ENCODE data around the gene KIF3B.
"Not testable (repeated sequence)": the region's sequence is repeated elsewhere in the genome, so short reads cannot be mapped to it uniquely, and the experiment has no call there.

The KIF3B gene

GRCh38 chr20:32285621-32286371, 8.3 kb downstream of the KIF3B start:
- Histone ChIP-seq H3K4me3 (ENCODE audit: low read depth in 1 of 2, low read length in 2 of 2) (no peak overlapping the region), H3K27me3 (ENCODE audit: control insufficient read depth in 1 of 2, insufficient read depth in 2 of 2, low read length in 2 of 2) (no peaks in the 10 kb centered on the region), H3K36me3 (ENCODE audit: insufficient read depth, low read length) (no peaks in the 10 kb centered on the region), H3K9ac (ENCODE audit: low read length) (no peak overlapping the region), H3K9me3 (ENCODE audit: low read length) (no peaks in the 10 kb centered on the region), H3K27ac (ENCODE audit: low read depth, low read length) (peak overlapping the region; percentile 2), H3K4me1 (ENCODE audit: insufficient read depth, low read length) (peaks cover 10% of the 10 kb centered on the region)

GRCh38 chr20:32287231-32287638, 9.8 kb downstream of the KIF3B start:
- Histone ChIP-seq H3K9me3 (ENCODE audit: low read length) (no peaks in the 10 kb centered on the region), H3K36me3 (ENCODE audit: insufficient read depth, low read length) (no peaks in the 10 kb centered on the region), H3K4me1 (ENCODE audit: insufficient read depth, low read length) (peaks cover 10% of the 10 kb centered on the region), H3K4me3 (ENCODE audit: low read depth in 1 of 2, low read length in 2 of 2) (no peak overlapping the region), H3K27ac (ENCODE audit: low read depth, low read length) (no peak overlapping the region), H3K9ac (ENCODE audit: low read length) (no peak overlapping the region), H3K27me3 (ENCODE audit: control insufficient read depth in 1 of 2, insufficient read depth in 2 of 2, low read length in 2 of 2) (no peaks in the 10 kb centered on the region)

- H3K36me3 ChIP-seq (ENCODE audit: insufficient read depth, low read length): no peaks in the 10 kb centered on the region
- H3K9ac ChIP-seq (ENCODE audit: low read length): no peak overlapping the region
- H3K9me3 ChIP-seq (ENCODE audit: low read length): no peaks in the 10 kb centered on the region
- no peak overlapping the region for H3K4me3 ChIP-seq (ENCODE audit: low read depth in 1 of 2, low read length in 2 of 2)
- H3K27me3 ChIP-seq (ENCODE audit: control insufficient read depth in 1 of 2, insufficient read depth in 2 of 2, low read length in 2 of 2): no peaks in the 10 kb centered on the region
- H3K27ac ChIP-seq (ENCODE audit: low read depth, low read length): no peak overlapping the region
- peaks cover 10% of the 10 kb centered on the region for H3K4me1 ChIP-seq (ENCODE audit: insufficient read depth, low read length)
These were observed 10.9 kb downstream of the KIF3B start for GRCh38 chr20:32288225-32288849.

GRCh38 chr20:32289299-32289660, 11.8 kb downstream of the KIF3B start:
- H3K27me3 ChIP-seq (ENCODE audit: control insufficient read depth in 1 of 2, insufficient read depth in 2 of 2, low read length in 2 of 2); H3K4me3 ChIP-seq (ENCODE audit: low read depth in 1 of 2, low read length in 2 of 2); H3K9ac ChIP-seq (ENCODE audit: low read length); H3K36me3 ChIP-seq (ENCODE audit: insufficient read depth, low read length); H3K27ac ChIP-seq (ENCODE audit: low read depth, low read length); H3K9me3 ChIP-seq (ENCODE audit: low read length): not testable (repeated sequence)
- peaks cover 10% of the 10 kb centered on the region for H3K4me1 ChIP-seq (ENCODE audit: insufficient read depth, low read length)

GRCh38 chr20:32289661-32290431, 12.4 kb downstream of the KIF3B start:
- H3K9ac ChIP-seq (ENCODE audit: low read length): no peak overlapping the region
- H3K4me3 ChIP-seq (ENCODE audit: low read depth in 1 of 2, low read length in 2 of 2): no peak overlapping the region

GRCh38 chr20:32291166-32291565, 13.7 kb downstream of the KIF3B start:
- Histone ChIP-seq H3K9me3 (ENCODE audit: low read length) (no peaks in the 10 kb centered on the region), H3K9ac (ENCODE audit: low read length) (no peak overlapping the region), H3K27me3 (ENCODE audit: control insufficient read depth in 1 of 2, insufficient read depth in 2 of 2, low read length in 2 of 2) (no peaks in the 10 kb centered on the region), H3K4me1 (ENCODE audit: insufficient read depth, low read length) (peaks cover under 1% of the 10 kb centered on the region), H3K27ac (ENCODE audit: low read depth, low read length) (no peak overlapping the region), H3K36me3 (ENCODE audit: insufficient read depth, low read length) (no peaks in the 10 kb centered on the region), H3K4me3 (ENCODE audit: low read depth in 1 of 2, low read length in 2 of 2) (no peak overlapping the region)

More at GRCh38 chr20:32289661-32290431, 12.4 kb downstream of the KIF3B start:
- Histone ChIP-seq H3K36me3 (ENCODE audit: insufficient read depth, low read length) (no peaks in the 10 kb centered on the region), H3K4me1 (ENCODE audit: insufficient read depth, low read length) (peaks cover 10% of the 10 kb centered on the region), H3K27me3 (ENCODE audit: control insufficient read depth in 1 of 2, insufficient read depth in 2 of 2, low read length in 2 of 2) (no peaks in the 10 kb centered on the region), H3K27ac (ENCODE audit: low read depth, low read length) (no peak overlapping the region), H3K9me3 (ENCODE audit: low read length) (no peaks in the 10 kb centered on the region)

GRCh38 chr20:32292548-32292947, 15.1 kb downstream of the KIF3B start:
- Histone ChIP-seq H3K9ac (ENCODE audit: low read length) (no peak overlapping the region), H3K27ac (ENCODE audit: low read depth, low read length) (no peak overlapping the region), H3K27me3 (ENCODE audit: control insufficient read depth in 1 of 2, insufficient read depth in 2 of 2, low read length in 2 of 2) (no peaks in the 10 kb centered on the region), H3K4me1 (ENCODE audit: insufficient read depth, low read length) (no peaks in the 10 kb centered on the region), H3K36me3 (ENCODE audit: insufficient read depth, low read length) (no peaks in the 10 kb centered on the region), H3K4me3 (ENCODE audit: low read depth in 1 of 2, low read length in 2 of 2) (no peak overlapping the region), H3K9me3 (ENCODE audit: low read length) (no peaks in the 10 kb centered on the region)

GRCh38 chr20:32294071-32294470, 16.6 kb downstream of the KIF3B start:
- no peak overlapping the region for H3K4me3 ChIP-seq (ENCODE audit: low read depth in 1 of 2, low read length in 2 of 2)
- no peaks in the 10 kb centered on the region for H3K9me3 ChIP-seq (ENCODE audit: low read length)
- H3K27ac ChIP-seq (ENCODE audit: low read depth, low read length): no peak overlapping the region
- no peaks in the 10 kb centered on the region for H3K36me3 ChIP-seq (ENCODE audit: insufficient read depth, low read length)
- no peak overlapping the region for H3K9ac ChIP-seq (ENCODE audit: low read length)
- H3K4me1 ChIP-seq (ENCODE audit: insufficient read depth, low read length): no peaks in the 10 kb centered on the region
- H3K27me3 ChIP-seq (ENCODE audit: control insufficient read depth in 1 of 2, insufficient read depth in 2 of 2, low read length in 2 of 2): no peaks in the 10 kb centered on the region

GRCh38 chr20:32296412-32296811, 19.0 kb downstream of the KIF3B start:
- H3K36me3 ChIP-seq (ENCODE audit: insufficient read depth, low read length): no peaks in the 10 kb centered on the region
- no peak overlapping the region for H3K4me3 ChIP-seq (ENCODE audit: low read depth in 1 of 2, low read length in 2 of 2)
- no peaks in the 10 kb centered on the region for H3K27me3 ChIP-seq (ENCODE audit: control insufficient read depth in 1 of 2, insufficient read depth in 2 of 2, low read length in 2 of 2)
- no peak overlapping the region for H3K27ac ChIP-seq (ENCODE audit: low read depth, low read length)
- H3K4me1 ChIP-seq (ENCODE audit: insufficient read depth, low read length): no peaks in the 10 kb centered on the region
- no peak overlapping the region for H3K9ac ChIP-seq (ENCODE audit: low read length)
- no peaks in the 10 kb centered on the region for H3K9me3 ChIP-seq (ENCODE audit: low read length)

GRCh38 chr20:32296819-32297420, 19.5 kb downstream of the KIF3B start:
- no peak overlapping the region for H3K27ac ChIP-seq (ENCODE audit: low read depth, low read length)
- peaks cover 3% of the 10 kb centered on the region for H3K4me1 ChIP-seq (ENCODE audit: insufficient read depth, low read length)
- H3K4me3 ChIP-seq (ENCODE audit: low read depth in 1 of 2, low read length in 2 of 2): no peak overlapping the region
- H3K9ac ChIP-seq (ENCODE audit: low read length): no peak overlapping the region
- H3K9me3 ChIP-seq (ENCODE audit: low read length): no peaks in the 10 kb centered on the region
- H3K27me3 ChIP-seq (ENCODE audit: control insufficient read depth in 1 of 2, insufficient read depth in 2 of 2, low read length in 2 of 2): no peaks in the 10 kb centered on the region
- H3K36me3 ChIP-seq (ENCODE audit: insufficient read depth, low read length): no peaks in the 10 kb centered on the region

- no peaks in the 10 kb centered on the region for H3K36me3 ChIP-seq (ENCODE audit: insufficient read depth, low read length)
- H3K27ac ChIP-seq (ENCODE audit: low read depth, low read length): no peak overlapping the region
- no peak overlapping the region for H3K4me3 ChIP-seq (ENCODE audit: low read depth in 1 of 2, low read length in 2 of 2)
- no peak overlapping the region for H3K9ac ChIP-seq (ENCODE audit: low read length)
- no peaks in the 10 kb centered on the region for H3K27me3 ChIP-seq (ENCODE audit: control insufficient read depth in 1 of 2, insufficient read depth in 2 of 2, low read length in 2 of 2)
- H3K9me3 ChIP-seq (ENCODE audit: low read length): no peaks in the 10 kb centered on the region
- peaks cover 4% of the 10 kb centered on the region for H3K4me1 ChIP-seq (ENCODE audit: insufficient read depth, low read length)
These were observed 20.0 kb downstream of the KIF3B start for GRCh38 chr20:32297439-32297838.
